NCI-H2081 treated with DMSO at 0.1 percent for 48 hours (cell line): Measurements from ENCODE around the gene VWA3B.
"Not testable (repeated sequence)": the region's sequence is repeated elsewhere in the genome, so short reads cannot be mapped to it uniquely, and the experiment has no call there.

ENCODE experiments used
- DNase-seq: peaks from one replicate; lab custom pipeline; 2025; lab: John Stamatoyannopoulos, UW

The VWA3B gene

DNA sequence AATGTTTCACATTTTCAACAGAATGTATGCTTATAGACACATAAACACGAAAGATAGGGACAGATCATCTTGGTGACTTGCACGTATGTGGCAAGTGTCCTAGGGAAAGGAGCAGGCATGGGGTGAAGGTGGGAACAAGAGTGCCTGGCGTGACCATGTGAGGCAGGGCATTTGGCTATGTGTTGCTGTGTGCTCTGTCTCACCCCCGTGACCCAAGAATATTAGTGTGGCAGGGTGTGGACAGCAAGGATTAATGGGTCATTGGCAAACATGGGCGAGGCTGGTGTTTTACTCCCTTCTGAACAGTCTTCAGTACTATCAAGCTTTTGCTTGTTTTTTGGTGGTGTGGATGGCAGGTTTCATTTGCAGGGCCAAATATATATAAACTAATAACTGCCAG lies 1.3 kb upstream of the VWA3B start:
- no peak for DNase-seq

DNA sequence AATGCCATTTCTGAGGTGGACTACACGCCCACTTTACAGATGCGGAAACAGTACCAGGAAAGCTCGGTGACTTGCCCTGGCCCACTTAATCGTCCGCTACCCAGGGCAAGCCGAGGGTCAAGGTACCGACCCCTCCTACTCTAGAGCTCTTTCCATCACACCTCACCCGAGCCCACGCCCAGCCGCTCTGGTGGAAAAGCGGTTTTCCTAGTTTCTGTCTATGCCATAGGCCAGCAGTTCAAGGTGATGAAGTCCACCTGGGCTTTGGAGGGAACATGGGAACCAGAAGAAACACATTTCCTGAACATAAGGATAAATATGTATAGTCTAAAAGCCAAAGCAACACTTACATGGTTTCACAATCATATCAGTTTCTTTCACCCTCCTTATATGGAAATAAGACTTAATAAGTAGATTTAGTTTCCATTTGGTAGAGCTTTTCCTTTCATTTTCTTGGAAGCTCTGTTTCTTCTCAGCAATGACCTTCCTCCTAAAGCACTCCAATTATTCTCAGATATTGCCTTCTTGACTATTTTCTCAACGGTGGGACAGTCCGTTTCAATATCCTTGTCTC lies 567 bp downstream of the VWA3B start:
- no peak for DNase-seq

DNA sequence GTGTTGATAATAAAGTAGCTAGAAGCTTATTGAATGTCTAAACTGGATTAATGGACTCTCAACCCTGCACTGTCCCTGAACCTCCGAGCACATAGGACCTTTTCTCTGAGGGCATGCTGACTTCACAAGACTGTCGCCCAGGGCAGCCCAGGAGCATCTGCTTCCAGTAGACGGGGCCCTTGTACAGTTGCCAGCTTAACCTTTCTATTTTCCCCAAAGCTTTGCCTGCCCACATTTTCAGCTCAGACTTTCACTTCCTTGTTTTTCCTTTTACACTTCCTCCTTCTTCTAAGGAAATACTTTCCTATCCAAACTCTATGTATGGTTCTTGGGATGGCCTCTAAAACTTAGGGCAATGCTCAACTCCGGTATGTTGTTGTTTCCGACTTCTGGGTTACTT lies 1.3 kb downstream of the VWA3B start:
- DNase-seq: no peak

DNA sequence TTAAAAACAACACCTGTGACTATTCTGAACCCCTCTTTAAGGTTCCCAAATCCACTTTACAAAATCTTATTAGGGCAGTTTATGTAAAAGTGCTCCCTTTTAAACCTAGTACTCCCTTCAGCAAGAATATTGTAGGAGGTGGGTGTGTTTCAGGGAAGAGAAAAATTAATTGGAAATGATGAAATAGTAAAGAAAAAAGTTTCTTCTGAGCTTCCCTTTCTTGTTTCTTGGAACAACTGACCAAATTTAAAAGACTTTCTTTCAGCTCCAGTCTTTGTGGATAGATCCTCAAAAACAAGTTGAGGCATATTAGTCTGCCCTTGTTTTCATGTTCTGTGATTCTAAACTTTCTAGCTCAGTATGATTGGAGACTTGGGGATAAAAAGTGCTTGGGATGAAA lies 3.0 kb downstream of the VWA3B start:
- DNase-seq: no peak

DNA sequence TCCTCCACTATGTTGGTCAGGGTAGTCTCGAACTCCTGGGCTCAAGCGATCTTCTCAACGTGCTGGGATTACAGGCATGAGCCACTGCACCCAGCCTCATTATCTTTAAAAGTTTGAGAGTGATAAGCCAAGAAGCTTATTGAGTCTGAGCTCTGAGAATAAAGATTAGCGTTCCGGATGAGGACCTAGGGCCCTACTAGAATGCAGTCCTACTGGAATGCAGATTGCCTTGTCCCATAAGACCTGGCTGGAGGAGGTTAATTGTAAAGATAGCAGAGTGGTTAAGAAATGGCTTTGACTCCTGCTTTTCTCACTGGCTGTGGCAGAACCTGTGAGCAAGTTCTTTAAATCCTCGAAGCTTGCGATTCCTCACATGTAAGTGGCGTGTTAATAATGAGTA lies 4.0 kb downstream of the VWA3B start:
- DNase-seq: no peak

DNA sequence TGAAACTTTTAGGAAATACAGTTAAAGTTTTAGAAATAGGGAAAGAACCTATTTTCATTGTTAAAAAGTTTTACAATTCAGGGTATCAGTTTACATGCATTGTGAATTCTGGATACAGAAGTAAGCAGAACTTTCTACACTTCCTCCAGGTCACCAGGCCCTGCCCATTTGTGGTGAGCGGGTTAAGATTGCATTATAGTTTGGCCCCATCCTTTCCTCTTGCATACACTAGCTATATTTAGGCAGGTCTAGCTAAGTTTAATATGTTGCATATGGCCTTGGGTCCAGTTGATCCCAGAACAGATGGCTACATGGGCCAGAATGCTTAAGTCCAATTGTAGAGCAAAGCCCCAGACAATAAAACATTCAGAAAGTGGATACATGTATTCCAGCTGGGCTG lies 4.8 kb downstream of the VWA3B start:
- no peak for DNase-seq

DNA sequence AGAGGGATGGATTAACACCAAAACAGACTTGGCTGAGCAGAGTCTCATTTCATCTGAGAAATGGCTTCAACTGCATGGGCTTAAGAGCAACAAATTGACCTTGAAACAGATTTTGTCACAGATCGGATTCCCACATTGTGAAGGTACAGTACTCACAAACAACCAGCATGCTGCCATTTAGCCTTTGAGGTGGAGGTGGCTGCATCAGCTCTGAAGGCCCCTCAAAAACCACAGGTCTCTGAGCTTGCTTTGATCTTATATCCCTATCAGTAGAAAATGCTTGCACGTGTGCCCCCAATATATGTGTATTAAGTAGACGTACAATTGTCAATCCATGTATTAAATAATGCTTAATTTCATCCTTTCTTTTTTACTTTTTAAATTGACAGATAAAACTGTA lies 6.2 kb downstream of the VWA3B start:
- DNase-seq: no peak

DNA sequence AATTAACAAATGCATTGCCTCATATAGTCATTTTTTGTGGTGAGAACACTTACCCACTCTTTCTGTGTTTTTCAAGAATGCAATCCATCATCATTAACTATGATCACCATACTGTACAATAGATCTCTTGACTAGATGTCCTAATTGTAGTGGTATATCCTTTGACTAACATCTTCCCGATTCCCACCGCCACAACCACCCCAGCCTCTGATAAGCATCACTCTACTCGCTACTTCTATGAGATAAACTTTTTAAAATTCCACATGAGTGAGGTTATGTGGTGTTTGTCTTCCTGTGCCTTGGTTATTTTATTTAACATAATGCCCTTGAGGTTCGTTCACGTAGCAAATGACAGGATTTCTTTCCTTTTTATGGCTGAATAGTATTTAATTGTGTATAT lies 6.6 kb downstream of the VWA3B start:
- DNase-seq: no peak

DNA sequence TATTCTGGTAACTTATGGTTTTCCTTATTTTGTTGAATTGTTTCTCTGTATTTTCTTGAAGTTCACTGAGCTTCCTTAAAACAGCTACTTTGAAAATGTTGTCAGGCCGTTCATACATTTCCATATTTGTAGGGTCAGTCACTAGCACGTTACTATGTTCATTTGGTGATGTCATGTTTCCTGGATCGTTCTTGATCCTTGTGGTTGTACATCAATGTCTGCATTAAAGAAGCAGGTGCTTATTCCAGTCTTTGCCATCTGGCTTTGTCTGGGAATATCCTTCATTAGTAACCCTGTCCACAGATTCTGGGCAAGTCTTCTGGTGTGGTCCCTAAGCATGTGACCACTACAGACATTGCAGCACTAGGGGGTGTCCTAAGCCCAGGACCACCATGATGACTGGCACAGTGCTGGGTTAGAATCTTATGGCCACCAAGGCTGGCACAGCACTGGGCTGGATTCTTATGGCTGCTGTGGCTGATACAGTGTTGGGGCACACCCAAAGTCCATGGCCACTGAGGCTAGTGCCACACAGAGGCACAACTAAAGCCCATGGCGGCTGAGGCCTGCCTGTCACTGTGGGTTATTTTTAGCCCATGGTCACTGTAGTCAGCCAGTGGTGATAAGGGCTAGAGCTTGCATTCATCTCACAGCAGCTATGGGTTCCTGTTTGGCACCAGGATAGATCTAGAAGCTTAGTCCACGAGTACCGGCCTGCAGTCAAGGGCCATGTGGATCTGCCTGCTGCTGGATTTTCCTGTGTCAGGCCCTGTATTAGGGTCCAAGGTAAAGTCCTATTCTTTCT lies 13.2 kb downstream of the VWA3B start:
- DNase-seq: no peak

DNA sequence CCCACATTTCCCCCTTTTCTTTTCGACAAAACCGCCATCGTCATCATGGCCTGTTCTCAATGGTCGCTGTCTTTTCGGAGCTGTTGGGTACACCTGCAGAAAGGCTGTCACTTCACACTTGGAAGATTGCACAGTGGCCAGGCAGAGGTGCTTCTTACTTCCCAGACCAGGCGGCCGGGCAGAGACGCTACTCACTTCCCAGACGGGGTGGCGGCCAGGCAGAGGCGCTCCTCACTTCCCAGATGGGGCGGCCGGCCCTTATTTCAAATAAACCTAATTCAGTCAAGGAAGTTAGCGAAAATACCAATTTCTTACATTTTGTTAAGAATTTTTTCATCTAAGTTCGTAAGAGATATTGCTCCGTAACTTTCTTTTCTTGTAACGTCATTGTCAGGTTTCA lies 15.3 kb downstream of the VWA3B start:
- DNase-seq: not testable (repeated sequence)

DNA sequence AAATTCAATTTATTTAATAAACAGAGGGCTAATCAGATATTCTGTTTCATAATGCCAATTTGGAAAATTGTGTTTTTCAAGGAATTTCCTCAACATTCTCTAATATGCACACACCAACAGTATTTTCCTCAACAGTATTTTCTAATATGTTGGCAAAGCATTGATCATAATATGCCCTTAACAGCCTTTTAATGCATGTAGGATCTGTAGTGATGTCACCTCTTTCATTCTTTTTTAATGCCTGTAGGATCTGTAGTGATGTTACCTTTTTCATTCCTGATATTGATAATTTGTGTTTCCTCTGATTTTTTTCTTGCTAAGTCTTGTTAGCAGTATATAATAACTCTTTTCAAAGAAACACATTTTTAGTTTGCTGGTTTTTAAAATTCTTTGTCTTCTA lies 15.9 kb downstream of the VWA3B start:
- DNase-seq: no peak

DNA sequence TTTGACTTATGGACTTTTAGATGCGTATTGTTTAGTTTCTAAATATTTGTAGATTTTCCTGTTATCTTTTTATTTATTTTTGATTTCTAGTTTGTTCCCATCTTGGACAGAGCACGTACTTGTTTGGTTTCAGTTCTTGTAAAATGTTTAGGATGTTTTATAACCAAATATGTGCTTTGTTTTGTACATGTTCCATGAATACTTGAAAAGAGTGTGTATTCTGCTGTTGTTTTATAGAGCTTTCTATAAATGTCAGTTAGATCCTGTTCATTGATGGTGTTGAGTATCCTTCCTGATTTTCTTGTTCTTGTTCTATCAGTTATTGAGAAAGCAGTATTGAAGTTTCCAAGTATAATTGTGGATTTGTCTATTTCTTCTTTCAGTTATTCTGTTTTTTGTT lies 21.1 kb downstream of the VWA3B start:
- no peak for DNase-seq

DNA sequence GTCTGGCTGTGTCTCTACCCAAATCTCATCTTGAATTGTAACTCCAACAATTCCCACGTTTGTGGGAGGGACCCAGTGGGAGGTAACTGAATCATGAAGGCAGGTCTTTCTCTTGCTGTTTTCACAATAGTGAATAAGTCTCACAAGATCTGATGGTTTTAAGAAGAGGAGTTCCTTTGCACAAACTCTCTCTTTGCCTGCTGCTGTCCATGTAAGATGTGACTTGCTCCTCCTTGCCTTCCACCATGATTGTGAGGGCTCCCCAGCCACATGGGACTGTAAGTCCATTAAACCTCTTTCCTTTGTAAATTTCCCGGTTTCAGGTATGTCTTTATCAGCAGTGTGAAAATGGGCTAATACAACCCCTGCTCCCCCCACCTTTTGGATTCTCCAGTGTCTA lies 23.8 kb downstream of the VWA3B start:
- DNase-seq: no peak

DNA sequence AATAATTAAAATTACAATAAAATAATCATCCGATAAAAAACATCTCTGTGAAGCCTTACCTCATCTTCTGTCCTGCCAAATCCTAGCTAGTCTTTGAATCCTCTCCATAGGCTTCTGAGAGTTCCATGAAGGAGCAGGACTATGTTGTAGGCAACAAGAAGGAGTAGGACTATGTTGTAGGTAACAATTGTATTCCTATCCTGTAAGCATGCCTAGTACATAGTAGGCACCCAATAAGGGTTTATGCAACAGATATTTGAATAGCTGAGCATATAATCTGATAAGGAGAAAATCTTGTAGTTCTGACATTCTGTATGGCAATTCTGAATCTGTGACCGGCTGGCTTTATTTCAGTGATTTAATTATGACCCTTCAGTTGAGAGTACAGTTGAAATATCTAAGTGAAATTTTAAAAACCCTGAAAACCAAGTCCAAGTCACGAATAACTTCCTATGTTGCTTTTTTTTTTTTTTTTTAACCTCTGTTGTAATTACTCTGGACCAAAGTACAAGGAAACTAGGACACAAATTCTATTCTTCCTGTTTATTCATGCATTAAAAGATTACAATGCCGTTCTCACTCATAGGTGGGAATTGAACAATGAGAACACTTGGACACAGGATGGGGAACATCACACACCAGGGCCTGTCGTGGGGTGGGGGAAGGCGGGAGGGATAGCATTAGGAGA lies 27.8 kb downstream of the VWA3B start:
- no peak for DNase-seq

DNA sequence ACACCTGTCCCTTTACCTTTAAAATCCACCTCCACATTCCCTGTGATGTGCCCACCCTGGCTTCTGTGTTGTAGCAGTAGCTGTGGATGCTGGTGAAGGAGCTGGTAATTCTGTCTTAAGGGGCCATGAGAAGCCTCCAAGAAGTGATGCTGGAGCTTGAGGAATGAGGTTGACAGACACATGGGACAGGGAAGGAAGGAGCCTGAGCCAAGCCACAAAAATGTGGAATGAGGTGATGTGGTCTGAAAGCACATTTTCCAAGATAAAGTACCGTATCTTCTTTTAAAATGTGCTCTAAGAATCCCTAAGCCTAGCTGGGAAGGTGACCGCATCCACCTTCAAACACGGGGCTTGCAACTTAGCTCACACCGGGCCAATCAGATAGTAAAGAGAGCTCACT lies 31.2 kb downstream of the VWA3B start:
- no peak for DNase-seq

DNA sequence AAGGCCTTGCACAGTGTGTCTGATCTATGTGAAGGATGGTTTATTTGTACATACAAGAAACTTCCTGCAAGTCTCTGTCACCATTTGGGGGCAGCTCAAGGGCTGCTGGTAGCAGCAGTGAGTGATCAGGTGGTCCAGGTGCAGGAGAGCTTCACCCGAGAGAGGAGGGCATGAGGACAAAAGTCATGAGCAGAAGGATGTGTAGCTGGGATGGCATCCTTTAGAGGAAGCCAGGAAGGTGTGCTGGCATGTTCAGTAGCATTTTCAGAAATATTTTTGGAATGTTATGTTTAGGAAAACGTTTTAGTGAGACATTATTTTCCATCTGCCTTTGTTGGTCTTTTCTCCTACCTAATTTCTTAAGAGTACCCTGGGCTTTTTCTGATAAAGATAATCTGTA lies 31.9 kb downstream of the VWA3B start:
- no peak for DNase-seq

DNA sequence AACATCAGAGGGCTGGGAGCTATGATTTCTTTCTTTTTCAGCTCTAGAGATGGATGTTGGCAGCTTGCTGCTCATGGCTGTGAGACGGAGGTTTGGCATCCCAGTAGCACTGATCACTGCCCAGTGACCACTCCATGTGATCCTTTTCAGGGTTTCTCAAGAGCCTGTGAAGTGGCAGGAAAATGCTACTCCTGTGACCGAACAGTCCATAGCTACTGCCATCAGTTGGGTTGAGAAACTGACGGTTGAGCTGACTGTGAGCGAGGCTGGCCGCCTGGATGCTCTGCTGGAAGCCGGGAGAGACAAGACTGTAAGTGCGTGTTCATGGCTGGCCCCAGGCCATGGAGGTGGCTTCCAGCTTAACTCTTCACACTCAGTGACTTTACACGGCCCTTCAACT lies 34.2 kb downstream of the VWA3B start:
- no peak for DNase-seq

DNA sequence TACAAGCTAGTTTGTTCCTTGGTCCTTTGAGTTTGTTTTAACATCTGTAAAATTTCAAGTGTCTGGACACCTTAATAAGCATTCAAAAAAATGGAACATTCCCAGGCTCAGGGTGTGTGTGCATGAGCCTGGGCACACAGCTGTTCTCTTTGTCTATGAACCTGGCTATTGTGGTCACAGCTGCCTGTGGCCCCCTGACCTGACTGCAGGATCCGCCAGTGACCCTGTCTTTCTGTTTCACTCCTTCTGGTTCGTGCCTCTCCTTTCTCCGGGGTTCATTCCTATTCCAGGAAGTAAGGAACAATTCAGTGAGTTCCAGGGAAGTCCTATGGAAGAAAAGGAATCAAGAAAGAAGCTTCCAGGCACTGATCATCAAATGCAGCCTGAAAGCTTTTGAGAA lies 35.6 kb downstream of the VWA3B start:
- DNase-seq: no peak

DNA sequence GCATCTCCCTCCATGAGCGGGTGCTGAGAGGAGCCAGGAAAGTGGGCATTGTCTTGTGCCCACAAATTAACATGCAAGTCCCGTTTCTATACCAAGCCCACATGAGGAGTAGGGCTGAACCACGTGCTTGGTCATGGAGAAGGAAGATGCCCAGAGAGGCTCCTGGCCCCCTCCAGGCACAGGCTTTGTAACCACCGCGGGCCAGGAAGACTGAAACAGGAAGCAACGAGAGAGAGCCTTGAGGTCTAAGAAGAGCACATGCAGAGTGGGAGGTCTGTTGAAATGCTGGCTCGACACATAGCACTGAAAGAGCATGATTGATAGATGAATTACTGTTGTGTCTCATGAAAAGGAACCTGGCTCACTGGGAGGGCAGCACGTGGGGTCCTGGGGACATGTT lies 36.3 kb downstream of the VWA3B start:
- no peak for DNase-seq

DNA sequence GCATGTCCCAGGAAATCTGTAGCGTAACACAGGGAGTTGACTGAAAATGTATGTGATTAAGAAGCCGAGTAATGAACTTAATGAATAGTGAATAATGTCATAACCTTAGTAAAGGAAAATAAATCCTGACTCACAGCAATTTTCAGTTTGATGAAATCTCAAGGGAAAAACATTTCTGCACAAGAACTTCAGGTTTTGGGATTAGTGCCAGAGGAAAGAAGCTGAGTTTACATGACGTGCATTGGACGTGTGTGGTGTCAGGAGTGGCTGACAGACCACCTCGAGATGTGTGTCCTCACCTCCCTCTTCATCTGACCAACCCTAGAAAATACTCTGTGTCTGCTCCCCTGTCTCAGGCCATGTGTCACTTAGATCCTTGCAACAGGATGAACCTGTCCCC lies 39.1 kb downstream of the VWA3B start:
- DNase-seq: no peak

DNA sequence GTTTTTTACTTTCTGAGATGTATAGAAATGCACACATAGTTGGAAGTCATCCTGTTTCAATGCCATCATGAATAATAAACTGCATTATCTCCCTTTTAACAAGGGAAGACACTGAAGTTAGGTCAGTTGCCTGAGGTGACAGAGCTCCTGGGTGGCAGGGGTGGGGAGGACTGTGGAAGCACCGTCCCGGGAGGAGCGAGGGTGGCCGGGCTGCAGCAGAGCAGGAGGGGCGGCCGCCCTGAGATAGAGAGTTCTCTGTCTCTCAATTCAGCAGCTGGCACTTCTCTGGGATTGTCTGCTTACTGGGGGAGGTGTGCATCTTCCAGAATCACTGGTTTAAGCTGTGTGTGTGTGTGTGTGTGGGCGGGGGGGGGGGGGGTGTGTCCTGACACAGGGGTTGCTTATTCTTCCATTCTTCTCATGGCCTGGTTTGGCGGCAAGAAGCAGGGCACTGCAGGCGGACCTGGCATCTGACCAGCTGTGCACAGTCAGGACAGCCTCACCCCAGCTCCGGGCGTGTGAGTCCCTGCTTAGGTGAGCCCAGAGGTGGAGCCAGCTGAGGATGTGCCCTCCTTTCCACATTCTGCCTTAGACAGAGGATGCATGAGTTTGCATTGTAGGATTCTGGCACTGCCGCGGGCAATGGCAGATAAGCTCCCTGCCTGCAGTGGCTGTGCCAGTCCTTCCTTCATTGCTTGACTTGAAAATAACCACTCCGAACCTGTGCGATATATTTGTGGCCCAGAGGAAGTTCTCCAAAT lies 40.4 kb downstream of the VWA3B start:
- no peak for DNase-seq

DNA sequence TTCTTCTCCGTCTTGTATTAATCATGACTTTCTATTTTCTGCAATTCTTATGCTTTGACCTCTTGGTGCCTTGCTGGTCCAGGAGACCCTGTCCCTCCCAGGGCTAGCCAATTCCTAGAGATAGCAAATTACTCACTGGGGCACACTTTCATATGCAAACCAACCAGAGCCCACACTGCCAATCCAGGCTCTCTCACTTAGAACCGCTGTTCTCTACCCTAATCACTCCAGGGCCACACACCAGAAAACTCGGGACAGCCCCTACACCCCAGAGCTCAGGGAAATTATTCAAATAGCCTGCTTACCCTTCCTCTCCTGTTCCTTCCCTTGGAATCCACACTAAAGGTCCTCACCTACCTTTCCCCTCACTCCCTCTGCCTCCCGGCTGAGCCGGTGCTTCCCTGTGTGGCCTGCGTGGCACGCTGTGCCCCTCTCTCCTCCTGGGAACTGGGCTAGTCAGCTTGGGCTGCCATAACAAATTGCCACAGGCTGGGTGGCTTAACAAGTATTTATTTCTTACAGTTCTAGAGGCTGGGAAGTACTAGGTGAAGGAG lies 41.7 kb downstream of the VWA3B start:
- no peak for DNase-seq
